ENCODE data around the gene TM9SF3.

The TM9SF3 gene

DNA sequence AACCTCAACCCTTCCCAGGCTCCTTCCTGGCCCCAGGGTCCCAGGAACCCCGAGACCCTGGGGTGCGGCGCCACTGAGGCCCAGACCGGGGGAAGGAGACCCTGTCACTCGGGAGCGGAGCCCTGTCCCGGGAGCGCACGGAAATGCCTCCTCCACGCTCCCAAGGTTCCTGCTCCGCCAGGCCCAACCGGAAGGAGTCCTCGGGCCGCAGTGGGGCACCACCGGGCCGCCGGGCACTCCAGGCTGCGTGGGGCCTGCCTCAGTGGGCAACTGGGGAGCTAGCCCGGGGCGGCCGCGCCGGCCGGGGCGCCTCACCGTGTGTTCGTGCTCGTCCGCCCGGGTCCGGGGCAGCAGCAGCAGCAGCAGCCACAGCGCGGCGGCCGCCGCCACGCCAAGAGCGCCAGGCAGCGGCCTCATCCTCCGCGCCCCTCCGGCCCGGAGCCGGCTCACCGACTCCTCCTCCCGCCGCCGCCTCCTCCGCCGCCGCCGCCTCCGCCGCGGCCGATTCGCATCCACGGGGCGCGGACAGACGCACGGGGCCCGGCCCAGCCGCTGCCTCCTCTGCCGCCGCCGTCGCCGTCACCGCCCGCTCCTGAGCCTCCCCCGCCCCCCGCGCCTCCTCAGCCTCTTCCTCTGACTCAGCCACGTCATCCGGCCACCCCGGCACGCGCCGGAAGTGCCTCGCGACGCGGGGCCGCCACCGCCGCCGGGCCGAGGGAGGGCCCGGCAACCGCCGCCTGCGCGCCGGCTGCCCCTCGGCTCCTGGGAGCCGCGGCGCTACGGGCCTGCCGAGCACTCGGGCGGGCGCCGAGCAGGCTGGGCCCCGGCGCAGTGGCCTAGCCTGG lies at the start of gene TM9SF3:
Gene TM9SF3 (minus strand): TSS at position 594 of the 845 bp plus-strand sequence. CDS start 177 bp downstream, at position 417.
- DNase-seq = peak; percentile 92 to 94

DNA sequence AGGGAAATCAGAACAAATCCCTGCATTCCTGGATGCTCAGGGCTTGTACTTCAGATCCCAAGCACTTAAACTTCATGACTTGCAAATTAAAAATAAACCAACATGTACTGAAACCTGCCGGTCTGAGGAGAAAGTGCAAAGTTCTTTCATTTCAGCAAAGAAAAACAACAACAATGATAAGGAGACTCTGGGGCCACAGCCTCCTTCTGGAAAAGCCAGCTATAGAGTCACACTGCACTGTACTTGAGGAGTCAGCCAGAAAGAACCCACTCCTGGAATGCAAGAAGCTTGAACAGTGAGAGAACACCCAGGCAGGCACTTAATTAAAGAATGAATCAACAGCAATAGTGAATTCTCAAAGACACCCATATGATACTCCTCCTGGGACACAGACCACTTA lies 49.7 kb upstream of the TM9SF3 start:
- DNase-seq = no peak

DNA sequence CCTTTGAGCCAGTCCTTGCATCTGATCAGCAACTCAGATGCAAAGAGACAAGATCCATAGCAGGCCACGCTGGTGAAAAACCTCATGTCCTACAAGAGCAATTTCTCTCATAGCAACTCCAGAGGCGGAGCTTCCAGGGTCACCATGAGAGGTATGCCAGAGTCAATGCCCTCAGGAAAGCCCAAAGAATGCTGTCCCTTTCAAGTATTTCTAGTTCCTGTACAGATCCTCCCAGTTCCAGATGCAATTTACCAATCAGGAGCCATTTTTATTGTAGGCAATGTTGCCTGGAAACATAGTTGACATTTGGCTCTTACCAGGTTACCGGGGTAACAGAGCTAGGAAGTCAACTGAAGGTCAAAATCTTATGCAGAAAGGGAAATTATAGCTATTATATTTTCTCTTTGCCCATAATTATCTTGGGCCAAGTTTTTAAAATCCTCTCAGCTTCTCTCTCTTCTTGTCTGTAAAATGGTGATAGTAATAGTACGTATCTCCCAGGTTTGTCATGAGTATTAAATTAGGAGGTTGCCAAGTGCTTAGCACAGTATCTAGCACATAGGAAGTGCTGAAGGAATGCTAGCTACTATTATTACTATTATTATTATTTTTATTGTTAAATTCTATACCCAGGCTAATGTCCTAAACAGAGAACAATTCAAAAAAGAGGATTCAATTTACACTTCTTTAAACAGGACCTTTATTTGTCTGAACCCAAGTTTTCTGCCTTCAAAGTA lies 46.3 kb upstream of the TM9SF3 start:
- no peak for DNase-seq

DNA sequence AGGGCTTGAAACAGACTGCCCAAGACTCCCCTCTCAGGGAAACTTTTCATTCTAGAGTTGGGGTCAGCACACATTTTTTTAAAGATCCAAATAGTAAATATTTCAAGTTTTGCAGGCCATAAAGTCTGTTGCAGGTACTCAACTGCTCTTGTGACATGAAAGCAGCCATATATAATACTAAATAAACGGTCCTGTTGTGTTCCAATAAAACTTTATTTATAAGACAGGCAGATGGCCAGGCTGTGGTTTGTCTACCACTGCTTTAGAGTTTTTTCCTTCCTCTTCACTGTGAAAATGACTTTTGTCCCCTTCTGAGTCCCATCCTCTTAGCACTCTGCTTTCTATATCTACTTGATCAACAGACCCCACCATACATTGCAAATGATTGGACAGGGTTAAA lies 40.5 kb upstream of the TM9SF3 start:
- DNase-seq = no peak

DNA sequence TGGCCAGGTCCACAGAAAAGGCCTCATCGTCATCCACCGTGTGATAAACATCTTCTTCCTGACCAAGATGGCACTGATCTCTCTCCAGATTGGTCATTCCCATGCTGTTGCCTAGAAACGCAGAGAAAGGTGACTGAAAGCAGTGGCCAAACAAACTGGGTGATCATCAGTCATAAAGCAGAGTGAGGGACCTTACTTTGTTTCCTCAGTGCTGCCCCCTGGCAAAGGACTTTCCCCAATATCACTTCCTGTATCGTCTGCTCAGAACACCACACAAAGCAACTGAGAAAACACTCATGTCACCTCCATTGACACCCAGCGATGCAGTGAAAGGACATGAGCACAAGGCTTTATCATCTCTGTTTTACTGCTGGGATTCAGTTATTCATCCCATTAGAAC lies 40.0 kb upstream of the TM9SF3 start:
- DNase-seq = no peak

GRCh38 chr10:96625173-96625572 lies 38.4 kb upstream of the TM9SF3 start:
- no peak for DNase-seq

GRCh38 chr10:96622013-96622787 lies 35.4 kb upstream of the TM9SF3 start:
- DNase-seq = no peak

DNA sequence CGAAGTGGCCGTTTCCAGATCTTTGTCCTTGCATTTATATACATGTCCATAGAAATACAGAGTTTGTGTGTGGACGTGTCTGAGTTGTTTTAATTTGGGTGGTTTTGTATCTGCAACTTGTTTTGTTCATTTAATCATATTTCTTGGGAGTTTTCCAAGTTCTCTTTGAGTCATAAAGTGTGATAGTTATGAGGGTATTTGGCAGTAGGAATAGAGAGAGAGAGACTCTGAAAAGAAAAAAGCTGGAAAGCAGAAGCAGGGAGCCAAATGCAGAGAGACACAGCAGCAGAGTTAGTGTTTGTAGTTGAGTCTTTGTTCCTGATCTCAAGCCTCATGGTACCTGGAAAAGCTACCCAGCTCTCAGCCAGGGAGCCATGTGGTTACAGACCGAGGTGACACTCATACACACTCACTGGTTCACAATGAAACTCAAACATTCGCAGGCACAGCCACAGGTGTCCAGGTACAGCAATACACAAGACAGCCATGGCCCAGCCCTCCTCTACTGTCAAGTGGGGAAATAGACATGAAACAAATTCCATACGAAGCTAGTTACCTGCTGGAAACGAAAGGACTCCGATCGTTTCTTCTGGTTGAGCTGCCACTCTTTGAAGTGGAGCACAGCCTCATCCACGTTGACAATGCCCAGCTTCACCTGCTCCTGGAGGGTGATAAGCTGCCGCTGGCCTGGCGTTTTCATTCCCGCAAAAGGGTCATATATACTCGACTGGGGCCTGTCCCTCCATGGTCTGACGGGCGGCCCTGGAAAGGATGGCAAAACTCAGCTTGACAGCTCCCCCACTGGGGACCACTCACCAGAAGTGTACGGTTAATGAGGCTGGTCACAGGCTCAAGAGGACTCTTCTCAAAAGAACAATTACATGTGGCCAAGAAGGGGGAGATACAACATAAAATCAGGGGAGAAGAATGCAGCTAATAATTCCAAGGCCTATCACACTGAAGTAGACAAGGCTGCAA lies 33.3 kb upstream of the TM9SF3 start:
- no peak for DNase-seq

- no peak for DNase-seq
Observed at GRCh38 chr10:96619120-96619519, 32.3 kb upstream of the TM9SF3 start.

- DNase-seq = no peak
Observed at GRCh38 chr10:96618653-96619052, 31.8 kb upstream of the TM9SF3 start.

- DNase-seq = no peak
Observed at GRCh38 chr10:96616961-96617360, 30.1 kb upstream of the TM9SF3 start.

- DNase-seq = no peak
Observed at GRCh38 chr10:96614515-96614914, 27.7 kb upstream of the TM9SF3 start.

DNA sequence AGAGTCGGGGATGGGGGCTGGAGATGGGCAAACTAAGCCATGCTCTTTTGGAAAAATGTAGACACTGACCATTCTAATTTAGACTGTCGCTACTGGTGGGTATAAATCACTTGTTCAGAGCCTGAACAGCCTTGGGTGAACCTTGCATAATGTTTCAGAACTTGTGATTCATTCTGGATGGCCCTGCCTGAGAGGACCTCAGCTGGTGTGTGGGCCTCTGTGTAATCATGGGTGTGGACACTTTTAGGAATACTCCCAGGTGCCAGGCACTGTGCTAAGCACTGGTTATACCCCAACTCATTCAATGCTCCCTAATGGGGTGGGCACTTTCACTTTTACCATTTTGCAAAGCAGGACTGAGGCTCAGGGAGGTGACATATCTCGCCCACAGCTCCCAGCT lies 26.8 kb upstream of the TM9SF3 start:
- no peak for DNase-seq

- DNase-seq = no peak
Observed at GRCh38 chr10:96612055-96612830, 25.4 kb upstream of the TM9SF3 start.

GRCh38 chr10:96610817-96611216 lies 24.0 kb upstream of the TM9SF3 start:
- DNase-seq = no peak

GRCh38 chr10:96609510-96609909 lies 22.7 kb upstream of the TM9SF3 start:
- no peak for DNase-seq

DNA sequence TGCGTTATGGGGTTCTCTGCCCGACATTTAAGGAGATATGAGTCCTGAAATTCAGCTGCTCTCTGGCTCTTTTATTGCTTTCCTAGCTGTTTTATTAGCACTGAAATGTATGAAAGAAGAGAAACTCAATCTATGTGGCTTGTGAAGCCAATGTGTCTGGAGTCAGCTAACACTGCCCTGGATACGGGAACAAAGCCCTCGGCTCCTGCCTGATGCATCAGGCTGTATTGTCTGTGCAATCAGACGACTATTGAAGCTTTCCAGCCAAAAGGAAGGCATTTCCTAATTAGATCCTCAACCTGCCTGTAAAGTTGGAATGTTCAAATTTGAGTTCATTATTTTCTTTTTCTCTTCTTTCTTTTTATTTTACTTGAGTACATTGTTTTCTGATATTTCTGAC lies 22.0 kb upstream of the TM9SF3 start:
- DNase-seq = no peak

GRCh38 chr10:96608262-96608661 lies 21.4 kb upstream of the TM9SF3 start:
- no peak for DNase-seq

DNA sequence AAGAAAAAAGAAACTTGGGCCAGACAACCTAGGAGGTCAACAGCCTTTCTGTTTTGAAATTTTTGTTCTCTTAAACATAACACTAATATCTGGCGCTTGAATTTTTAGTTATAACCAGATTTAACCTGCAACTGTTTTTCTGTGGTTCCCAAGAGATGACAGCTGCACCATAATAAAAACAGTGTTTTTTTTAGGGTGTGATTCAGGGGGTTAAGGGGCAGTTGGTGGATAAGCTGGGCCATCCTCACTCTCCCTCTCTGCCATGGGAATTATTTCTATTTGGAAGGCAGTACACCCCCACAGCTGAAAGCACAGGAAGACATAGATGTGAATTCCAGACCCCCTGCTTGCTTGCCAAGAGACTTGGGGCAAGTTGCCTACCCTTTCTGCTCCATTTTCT lies 20.1 kb upstream of the TM9SF3 start:
- no peak for DNase-seq

DNA sequence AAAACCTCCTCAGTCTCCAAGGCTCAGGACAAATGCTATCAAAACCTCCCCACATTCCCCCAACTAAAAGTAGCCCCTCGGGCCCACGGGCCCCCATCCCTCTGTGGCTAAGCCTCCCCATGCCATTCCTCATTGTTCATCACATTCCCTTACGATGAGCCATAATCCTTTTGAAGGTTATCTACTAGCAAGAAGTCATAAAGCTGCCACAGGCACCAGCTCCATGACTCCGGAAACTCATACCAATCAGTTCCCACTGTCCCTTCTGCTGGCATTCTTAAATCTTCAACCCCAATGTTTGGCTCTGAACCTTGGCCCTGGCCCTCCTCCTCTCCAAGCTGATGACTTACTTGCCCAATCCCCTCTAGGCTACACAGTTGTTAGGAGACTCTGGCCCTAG lies 19.4 kb upstream of the TM9SF3 start:
- no peak for DNase-seq

GRCh38 chr10:96600337-96600736 lies 13.5 kb upstream of the TM9SF3 start:
- no peak for DNase-seq
